Mammary microvascular endothelial cell (primary cell): ENCODE measurements around the gene ETF1. TPM values are rescaled to one million over a fixed set of nuclear protein-coding genes. Genes with fewer than 3 reads are reported as not detected.

Source experiments
- total RNA-seq: library from RNA; depleted of rRNA; stranded (reverse); fragments of >200 nt; gene quantifications from 2 replicates; pipeline ENCODE4 v1.2.3, GENCODE V29; 2015

The ETF1 gene
- 99.7 and 100 TPM in 2 replicates for total RNA-seq

GRCh38 chr5:138542956-138543729, at the start of gene ETF1:
Gene ETF1, minus strand, starts transcription at chr5:138543236. Its CDS starts 318 bp downstream, at chr5:138542918.

GRCh38 chr5:138575194-138576015, 32.4 kb upstream of the ETF1 start, which contains the start of gene HSPA9:
Gene HSPA9, minus strand, starts transcription at chr5:138575401. Its CDS starts 83 bp downstream, at chr5:138575318.

GRCh38 chr5:138465261-138466124, 77.5 kb downstream of the ETF1 start, which contains the start of gene EGR1:
Gene EGR1, plus strand, starts transcription at chr5:138465479. Its CDS starts 283 bp downstream, at chr5:138465762.

Other genes with a start within 250 kb of the ETF1 start
- gene CDC25C, start 211.4 kb downstream of the ETF1 start, total RNA-seq: 9.4 and 14.9 TPM in 2 replicates
- gene FAM53C, start 205.0 kb downstream of the ETF1 start, total RNA-seq: 19.3 and 23.3 TPM in 2 replicates
- 23.9 and 24.0 TPM in 2 replicates for gene KDM3B, start 190.6 kb downstream of the ETF1 start, total RNA-seq
- 1.1 and 1.3 TPM in 2 replicates for gene REEP2, start 104.2 kb downstream of the ETF1 start, total RNA-seq
- 3.3 and 3.4 TPM in 2 replicates for gene EGR1, start 77.8 kb downstream of the ETF1 start, total RNA-seq
- gene HSPA9, start 32.2 kb upstream of the ETF1 start, total RNA-seq: 366 and 449 TPM in 2 replicates
- 438 TPM in 2 replicates for gene CTNNA1, start 210.2 kb upstream of the ETF1 start, total RNA-seq